HG03469 (cell line): ENCODE results near the gene DLGAP4.

ENCODE experiments used
- ATAC-seq: cut with Tn5 transposase; IDR thresholded peaks from one replicate; pipeline ENCODE4 v1.9.1; 2021; ENCODE audit warnings: mild to moderate bottlenecking, moderate library complexity, moderate number of reproducible peaks; ENCODE audit not compliant: unreplicated experiment

The DLGAP4 gene

GRCh38 chr20:36306553-36307411, 643 bp downstream of the DLGAP4 start:
- ATAC-seq, result no peak

- no peak for ATAC-seq
These were observed 1.5 kb downstream of the DLGAP4 start for GRCh38 chr20:36307412-36308325.

- ATAC-seq, result no peak
These were observed 2.2 kb downstream of the DLGAP4 start for GRCh38 chr20:36308353-36308752.

GRCh38 chr20:36308986-36309385, 2.8 kb downstream of the DLGAP4 start:
- no peak for ATAC-seq

- no peak for ATAC-seq
These were observed 3.5 kb downstream of the DLGAP4 start for GRCh38 chr20:36309643-36310042.

- ATAC-seq, result no peak
These were observed 4.3 kb downstream of the DLGAP4 start for GRCh38 chr20:36310215-36310981.

GRCh38 chr20:36311141-36311853, 5.2 kb downstream of the DLGAP4 start:
- no peak for ATAC-seq

- no peak for ATAC-seq
These were observed 6.0 kb downstream of the DLGAP4 start for GRCh38 chr20:36311854-36312723.

GRCh38 chr20:36312724-36313441, 6.7 kb downstream of the DLGAP4 start:
- no peak for ATAC-seq

GRCh38 chr20:36313476-36313875, 7.3 kb downstream of the DLGAP4 start:
- ATAC-seq, result no peak

- ATAC-seq, result no peak
These were observed 7.8 kb downstream of the DLGAP4 start for GRCh38 chr20:36313926-36314325.

GRCh38 chr20:36314734-36315544, 8.8 kb downstream of the DLGAP4 start:
- no peak for ATAC-seq

- ATAC-seq, result no peak
These were observed 9.6 kb downstream of the DLGAP4 start for GRCh38 chr20:36315545-36316351.

- no peak for ATAC-seq
These were observed 11.5 kb downstream of the DLGAP4 start for GRCh38 chr20:36317675-36318074.

GRCh38 chr20:36318166-36318565, 12.0 kb downstream of the DLGAP4 start:
- ATAC-seq, result no peak

GRCh38 chr20:36319356-36320260, 13.5 kb downstream of the DLGAP4 start:
- no peak for ATAC-seq
